Astrocyte of the hippocampus (primary cell): Measurements from ENCODE around the gene VPS33B.
"Not testable (repeated sequence)": the region's sequence is repeated elsewhere in the genome, so short reads cannot be mapped to it uniquely, and the experiment has no call there.

Experiments
- DNase-seq: peaks from one replicate; pipeline ENCODE4 v3.0.0; 2011; ENCODE audit warnings: low read depth, low spot score

The VPS33B gene

DNA sequence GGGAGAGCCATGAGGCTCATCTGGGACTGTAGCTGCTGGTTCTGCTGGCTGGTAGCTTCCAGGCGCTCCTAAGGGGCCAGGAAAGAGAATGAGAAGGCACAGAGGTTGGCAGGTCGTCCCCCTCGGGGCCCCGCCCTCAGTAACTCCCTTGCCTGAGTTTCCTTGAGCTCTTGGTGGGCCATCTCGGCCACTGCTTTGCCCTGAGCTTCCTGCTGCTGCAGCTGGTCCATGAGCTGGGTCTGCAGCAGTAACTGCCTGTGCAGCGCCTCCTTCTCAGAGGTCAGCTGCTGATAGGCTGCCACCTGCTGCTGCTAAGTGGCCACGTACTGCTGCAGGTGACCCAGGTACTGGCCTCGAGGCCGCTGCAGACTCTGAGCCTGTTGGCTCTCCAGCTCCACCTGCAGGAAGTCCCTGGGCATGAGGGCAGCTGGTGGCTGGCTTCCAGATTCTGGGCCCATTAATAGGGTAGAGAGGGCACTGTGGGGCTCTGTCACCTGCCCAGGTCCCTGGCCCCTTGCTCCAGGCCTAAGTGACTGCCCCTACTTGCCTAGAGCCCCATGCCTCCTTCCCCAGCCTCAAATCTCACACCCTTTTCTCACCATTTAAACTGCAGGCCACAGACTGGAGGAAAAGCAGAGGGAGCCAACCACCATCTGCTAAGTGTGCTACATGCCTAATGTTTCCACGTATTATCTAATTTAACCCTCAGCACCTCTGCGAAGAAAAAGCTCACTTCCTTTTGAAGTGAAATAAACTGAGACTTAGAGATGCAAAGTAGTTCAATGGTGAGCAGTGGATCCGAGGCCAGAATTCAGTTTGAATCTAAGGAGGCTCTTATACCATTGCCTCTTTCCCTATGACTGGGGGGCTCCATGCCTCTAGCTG, 10.8 kb upstream of the VPS33B start:
- peak; percentile 43 for DNase-seq

DNA sequence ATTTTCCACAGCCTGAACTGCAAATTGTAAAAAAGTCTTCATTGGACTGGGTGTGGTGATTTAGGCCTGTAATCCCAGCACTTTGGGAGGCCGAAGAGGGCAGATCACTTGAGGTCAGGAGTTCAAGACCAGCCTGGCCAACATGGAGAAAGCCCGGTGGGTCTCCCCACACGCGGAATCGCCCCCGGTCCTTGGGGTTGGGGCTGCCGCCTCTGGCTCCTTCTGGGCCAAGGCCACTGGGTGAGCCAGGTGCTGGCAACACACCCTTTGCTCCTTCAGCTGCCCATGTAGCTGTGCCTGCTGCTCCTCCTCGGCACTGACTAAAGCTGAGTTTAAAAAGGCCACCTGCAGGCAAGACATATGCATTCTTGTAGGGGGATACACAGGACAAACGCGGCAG, 9.4 kb upstream of the VPS33B start:
- no peak for DNase-seq

- DNase-seq: no peak
Observed at GRCh38 chr15:91027677-91028076, 5.3 kb upstream of the VPS33B start.

DNA sequence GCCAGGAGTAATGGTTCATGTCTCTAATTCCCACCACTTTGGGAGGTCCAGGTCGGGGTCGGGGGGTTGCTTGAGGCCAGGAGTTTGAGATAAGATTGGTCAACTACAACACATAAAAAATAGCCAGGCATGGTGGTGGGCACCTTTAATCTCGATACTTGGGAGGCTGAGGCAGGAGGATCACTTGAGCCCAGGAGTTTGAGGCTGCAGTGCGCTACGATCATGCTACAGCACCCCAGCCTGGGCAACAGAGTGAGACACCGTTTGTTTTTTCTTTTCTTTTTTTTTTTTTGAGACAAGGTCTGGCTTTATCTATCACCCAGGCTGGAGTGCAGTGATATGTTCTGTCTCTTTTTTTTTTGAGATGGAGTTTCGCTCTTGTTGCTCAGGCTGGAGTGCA, 1.3 kb upstream of the VPS33B start:
- DNase-seq: no peak

GRCh38 chr15:91022832-91023129, 387 bp upstream of the VPS33B start:
- DNase-seq: no peak

DNA sequence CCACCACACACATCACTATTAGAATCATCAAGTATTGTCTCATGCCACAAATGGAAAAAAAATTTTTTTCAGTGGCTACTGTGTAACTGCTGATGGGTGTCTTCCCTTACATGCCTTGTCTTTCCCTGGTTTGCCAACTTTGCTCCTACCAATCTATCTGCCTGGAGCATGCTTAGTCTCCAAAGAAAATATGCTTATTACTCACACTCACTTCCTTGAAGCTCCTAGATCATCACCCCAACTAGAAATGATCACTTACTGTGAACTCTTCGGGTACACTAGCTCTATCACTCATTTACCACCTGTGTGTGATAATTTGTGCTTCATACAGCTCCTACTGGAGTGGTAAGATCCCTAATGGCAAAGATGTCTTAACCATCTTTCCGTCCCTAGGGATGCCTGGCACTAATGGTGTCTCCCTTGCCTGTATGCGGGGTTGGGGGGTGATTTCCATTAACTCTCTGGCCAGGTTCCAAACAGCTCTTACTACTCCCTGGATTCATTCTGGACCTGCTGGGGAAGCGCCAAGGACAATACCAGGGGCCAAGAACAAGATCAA, 799 bp downstream of the VPS33B start:
- DNase-seq: no peak

GRCh38 chr15:91018158-91018557, 4.2 kb downstream of the VPS33B start:
- DNase-seq: no peak

GRCh38 chr15:91017716-91018115, 4.7 kb downstream of the VPS33B start:
- no peak for DNase-seq

DNA sequence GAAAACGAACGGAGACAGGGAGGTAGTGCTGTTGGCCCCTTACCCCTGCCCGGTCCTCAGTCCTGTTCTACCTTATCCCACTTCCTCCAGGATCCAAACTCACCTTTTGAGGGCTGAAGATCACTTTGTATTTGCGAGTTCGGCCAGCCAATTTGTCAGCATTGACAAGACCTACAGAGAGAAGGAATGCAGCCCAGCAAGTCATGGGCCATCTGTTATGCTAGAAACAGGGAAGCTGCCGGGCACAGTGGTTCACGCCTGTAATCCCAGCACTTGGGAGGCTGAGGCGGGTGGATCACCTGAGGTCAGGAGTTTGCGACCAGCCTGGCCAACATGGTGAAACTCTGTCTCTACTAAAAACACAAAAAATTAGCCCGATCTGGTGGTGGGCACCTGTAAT, 8.7 kb downstream of the VPS33B start:
- DNase-seq: not testable (repeated sequence)

GRCh38 chr15:91007266-91007665, 15.1 kb downstream of the VPS33B start:
- DNase-seq: no peak

DNA sequence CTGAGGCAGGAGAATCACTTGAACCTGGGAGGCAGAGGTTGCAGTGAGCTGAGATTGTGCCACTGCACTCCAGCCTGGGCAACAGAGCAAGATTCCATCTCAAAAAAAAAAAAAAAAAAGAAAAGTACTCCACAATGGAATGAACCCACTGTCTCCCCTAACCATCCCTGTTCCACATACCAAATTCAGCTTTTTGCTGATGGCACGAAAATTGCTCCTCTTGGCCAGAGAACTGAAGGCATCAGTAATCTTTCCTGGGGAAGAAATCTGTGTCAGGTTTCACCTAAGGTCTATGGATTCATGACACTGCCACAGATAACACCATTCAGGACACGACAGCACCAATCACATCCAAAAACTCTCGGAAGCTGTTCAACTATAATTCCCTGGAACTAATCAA, 21.2 kb downstream of the VPS33B start:
- DNase-seq: no peak

- no peak for DNase-seq
Observed at GRCh38 chr15:90998737-90999136, 23.7 kb downstream of the VPS33B start.

GRCh38 chr15:90994417-90995311, 27.7 kb downstream of the VPS33B start, which contains the start of gene PRC1:
Gene PRC1 (minus strand): TSS chr15:90994535. CDS start chr15:90994417, 118 bp downstream.
- peak; percentile 99 for DNase-seq

GRCh38 chr15:90994059-90994416, 28.4 kb downstream of the VPS33B start:
- DNase-seq: peak; percentile 46

DNA sequence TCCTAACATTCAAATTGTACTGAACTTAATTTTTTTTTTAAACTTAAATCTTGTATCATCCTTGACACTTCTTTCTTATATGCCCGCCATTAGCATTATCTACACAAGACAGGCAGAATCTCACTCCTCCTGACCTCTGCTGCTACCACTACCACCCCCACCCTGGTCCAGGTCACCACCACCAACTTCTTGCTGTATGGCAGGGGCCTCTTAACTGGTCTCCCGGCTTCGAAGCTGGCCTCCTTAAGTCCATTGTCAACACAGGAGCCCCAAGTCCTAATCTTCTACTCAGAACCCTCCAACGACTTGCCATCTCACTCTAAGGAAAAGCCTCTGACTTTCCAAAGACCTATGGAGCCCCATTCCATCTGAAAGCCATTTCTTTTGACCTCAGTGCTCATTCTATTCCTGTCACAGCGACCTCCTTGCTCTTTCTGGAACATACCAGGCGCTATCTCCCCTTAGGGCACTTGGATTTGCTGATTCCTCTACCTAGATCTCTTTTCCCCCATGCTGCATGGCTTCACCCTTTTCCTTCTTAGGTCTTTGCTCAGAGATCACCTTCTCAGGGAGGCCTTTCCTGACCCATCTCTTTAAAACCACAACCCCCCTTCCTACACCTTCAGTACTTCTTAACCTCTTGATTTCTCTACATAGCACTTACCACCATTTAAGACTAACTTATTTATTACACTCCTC, 30.7 kb downstream of the VPS33B start:
- no peak for DNase-seq

DNA sequence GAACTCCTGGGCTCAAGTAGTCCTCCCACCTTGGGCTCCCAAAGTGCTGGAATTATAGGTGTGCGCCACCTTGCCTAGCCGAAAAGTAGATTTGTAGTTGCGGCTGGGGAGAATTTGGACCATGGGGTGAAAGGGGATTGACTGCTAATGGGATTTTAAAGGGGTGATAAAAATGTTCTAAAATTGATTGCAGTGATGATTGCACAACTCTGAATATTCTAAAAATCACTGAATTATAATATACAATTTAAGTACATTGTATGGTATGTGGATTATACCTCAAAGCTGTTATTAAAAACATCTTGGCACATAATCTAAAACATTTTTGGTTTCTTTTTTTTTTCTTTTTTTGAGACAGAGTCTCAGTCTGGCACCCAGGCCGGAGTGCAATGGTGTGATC, 31.9 kb downstream of the VPS33B start:
- no peak for DNase-seq

- no peak for DNase-seq
Observed at GRCh38 chr15:90989040-90989768, 33.2 kb downstream of the VPS33B start.

DNA sequence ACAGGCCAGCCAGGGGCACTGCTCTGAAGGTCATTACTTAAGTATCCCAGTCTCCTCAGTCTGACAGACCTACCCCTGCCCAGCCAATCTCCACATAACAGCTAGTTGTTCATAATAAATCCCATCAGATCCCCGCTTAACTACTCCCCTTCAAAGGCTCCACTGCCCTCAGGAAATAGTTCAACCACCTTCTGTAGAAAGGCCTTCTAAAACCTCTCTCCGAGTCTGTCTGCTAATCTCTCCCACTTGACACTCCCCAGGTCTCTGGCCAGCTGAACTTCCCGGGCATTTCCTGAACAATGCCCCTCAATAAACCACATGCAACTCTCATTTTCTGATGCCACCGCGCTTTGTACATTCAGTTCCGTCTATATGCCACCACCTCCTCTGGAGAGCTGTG, 34.1 kb downstream of the VPS33B start:
- no peak for DNase-seq

DNA sequence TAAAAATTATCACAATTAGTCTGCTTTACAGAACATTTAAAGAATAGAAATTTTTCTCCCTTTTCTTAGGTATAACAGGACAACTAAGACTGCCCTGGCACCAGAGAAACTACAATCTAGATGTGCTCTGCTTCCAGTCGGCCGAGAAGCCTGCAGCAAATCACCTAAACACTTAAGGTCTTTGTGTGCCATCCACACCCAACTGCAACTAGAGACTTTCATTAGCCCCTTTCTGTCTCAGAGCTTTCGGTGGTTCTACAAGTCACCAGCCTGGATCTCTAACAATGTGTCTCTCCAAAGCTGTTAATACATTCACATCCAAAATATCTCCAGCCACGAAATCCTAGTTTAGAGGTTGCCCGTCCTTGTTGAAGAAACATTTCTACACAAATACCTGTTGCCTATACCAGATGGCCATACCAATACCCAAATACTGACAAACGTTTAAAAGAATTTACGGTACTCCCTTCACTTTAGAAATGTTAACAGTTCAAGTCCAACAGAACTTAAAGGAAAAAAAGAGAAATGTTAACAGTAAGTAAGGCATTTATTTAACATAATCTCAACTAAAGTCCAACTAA, 34.7 kb downstream of the VPS33B start:
- DNase-seq: peak; percentile 33

- no peak for DNase-seq
Observed at GRCh38 chr15:90986790-90987507, 35.4 kb downstream of the VPS33B start.
